PFSK-1 (cell line): ENCODE results near the gene ARHGEF4.

ENCODE experiments used
- POLR2AphosphoS5 ChIP-seq: IDR thresholded peaks from 2 replicates; pipeline ENCODE4 v1.6.1; 2012; ENCODE audit warnings: low read depth, mild to moderate bottlenecking, control low read depth, low read length, moderate library complexity
- REST ChIP-seq, 2 experiments: IDR thresholded peaks; 2 replicates each; pipeline versions ENCODE4 v1.6.1 to v1.8.0; 2011 to 2012; ENCODE audit warnings: low read depth in 2 of 2, low read length in 2 of 2, control low read depth in 1 of 2, inconsistent platforms in 1 of 2, mild to moderate bottlenecking in 1 of 2, moderate library complexity in 1 of 2; ENCODE audit not compliant: insufficient read depth in 1 of 2
- TAF1 ChIP-seq: IDR thresholded peaks from 2 replicates; pipeline ENCODE4 v1.6.1; 2012; ENCODE audit warnings: low read length, control low read depth, borderline replicate concordance; ENCODE audit not compliant: insufficient read depth

- TF ChIP-seq TAF1 (no peak), POLR2AphosphoS5 (no peak), REST (IDR thresholded peaks at IDR 0.05; ENCODE audit: insufficient read depth in 1 of 2, low read depth in 2 of 2, low read length in 2 of 2) (no peak)
Observed at GRCh38 chr2:131054488-131054887, 217.8 kb downstream of the ARHGEF4 start.
